ENCODE results near the gene MSH2.

GRCh38 chr2:47506436-47506835 is 103.5 kb downstream of the MSH2 start:
- TF ChIP-seq CTCF (IDR thresholded peaks at IDR 0.05) (no peak), EP300 (IDR thresholded peaks at IDR 0.05) (no peak), POLR2A (IDR thresholded peaks at IDR 0.05) (no peak)

Measured in upper lobe of left lung (tissue), 4 donors.